ENCODE results near the gene CELA2A.

Gene CELA2A

GRCh38 chr1:15440357-15440756 lies 16.2 kb upstream of the CELA2A start:
- Histone ChIP-seq H3K4me3 (ENCODE audit: low read depth, low read length) (no peak overlapping the region), H3K4me1 (no peaks in the 10 kb centered on the region; the same call in 1 of the 2 replicates), H3K36me3 (no peaks in the 10 kb centered on the region), H3K9me3 (no peaks in the 10 kb centered on the region), H3K27me3 (no peaks in the 10 kb centered on the region)
- no peak for DNase-seq
- TF ChIP-seq CTCF (IDR thresholded peaks at IDR 0.05; ENCODE audit: low read depth, low read length) = no peak

- Histone ChIP-seq H3K27me3 (no peaks in the 10 kb centered on the region), H3K4me3 (ENCODE audit: low read depth, low read length) (no peak overlapping the region), H3K36me3 (no peaks in the 10 kb centered on the region), H3K9me3 (no peaks in the 10 kb centered on the region), H3K4me1 (no peaks in the 10 kb centered on the region; the same call in 1 of the 2 replicates)
- no peak for DNase-seq
- TF ChIP-seq CTCF (IDR thresholded peaks at IDR 0.05; ENCODE audit: low read depth, low read length) = no peak
These were observed 15.3 kb upstream of the CELA2A start for GRCh38 chr1:15441247-15441646.

GRCh38 chr1:15442119-15442518 lies 14.4 kb upstream of the CELA2A start:
- DNase-seq = no peak
- H3K9me3 ChIP-seq = no peaks in the 10 kb centered on the region
- H3K4me3 ChIP-seq (ENCODE audit: low read depth, low read length) = no peak overlapping the region
- no peaks in the 10 kb centered on the region; the same call in 1 of the 2 replicates for H3K4me1 ChIP-seq
- H3K36me3 ChIP-seq = no peaks in the 10 kb centered on the region
- TF ChIP-seq CTCF (IDR thresholded peaks at IDR 0.05; ENCODE audit: low read depth, low read length) = no peak
- no peaks in the 10 kb centered on the region for H3K27me3 ChIP-seq

- Histone ChIP-seq H3K9me3 (no peaks in the 10 kb centered on the region), H3K4me3 (ENCODE audit: low read depth, low read length) (no peak overlapping the region), H3K36me3 (no peaks in the 10 kb centered on the region), H3K4me1 (no peaks in the 10 kb centered on the region; the same call in 1 of the 2 replicates), H3K27me3 (no peaks in the 10 kb centered on the region)
- no peak for DNase-seq
- no peak for TF ChIP-seq CTCF (IDR thresholded peaks at IDR 0.05; ENCODE audit: low read depth, low read length)
These were observed 13.8 kb upstream of the CELA2A start for GRCh38 chr1:15442759-15443158.

- Histone ChIP-seq H3K36me3 (no peaks in the 10 kb centered on the region), H3K27me3 (no peaks in the 10 kb centered on the region), H3K4me3 (ENCODE audit: low read depth, low read length) (no peak overlapping the region), H3K9me3 (no peaks in the 10 kb centered on the region), H3K4me1 (no peaks in the 10 kb centered on the region; the same call in 1 of the 2 replicates)
- peak; percentile 26 for DNase-seq
- TF ChIP-seq CTCF (IDR thresholded peaks at IDR 0.05; ENCODE audit: low read depth, low read length) = no peak
These were observed 13.3 kb upstream of the CELA2A start for GRCh38 chr1:15443281-15443680.

- Histone ChIP-seq H3K4me1 (no peaks in the 10 kb centered on the region; the same call in 1 of the 2 replicates), H3K27me3 (no peaks in the 10 kb centered on the region), H3K4me3 (ENCODE audit: low read depth, low read length) (no peak overlapping the region), H3K9me3 (no peaks in the 10 kb centered on the region), H3K36me3 (no peaks in the 10 kb centered on the region)
- no peak for TF ChIP-seq CTCF (IDR thresholded peaks at IDR 0.05; ENCODE audit: low read depth, low read length)
- peak; percentile 80 for DNase-seq
These were observed 11.8 kb upstream of the CELA2A start for GRCh38 chr1:15444468-15445389.

Data from BE2C (cell line).